Testis (tissue), 3 donors: Measurements from ENCODE around the gene BLVRA. TPM values are rescaled to one million over a fixed set of nuclear protein-coding genes. Genes with fewer than 3 reads are reported as not detected.

Source experiments
- DNase-seq: peaks from one replicate; pipeline ENCODE4 v3.0.0-alpha.2; 2019
- H3K27ac ChIP-seq, 2 donors: fragments of 200-600 bp; sonication (generic); one replicate each; pipeline ENCODE4 v1.5.1; 2019
- H3K27me3 ChIP-seq: fragments of 200-600 bp; sonication (generic); one replicate; pipeline ENCODE4 v1.5.1; 2019
- H3K36me3 ChIP-seq: fragments of 200-600 bp; sonication (generic); one replicate; pipeline ENCODE4 v1.5.1; 2017; ENCODE audit warnings: low read depth; ENCODE audit errors: missing control alignments
- H3K4me1 ChIP-seq: fragments of 200-600 bp; sonication (generic); one replicate; pipeline ENCODE4 v1.5.1; 2019
- H3K4me3 ChIP-seq, 2 donors: fragments of 200-600 bp; sonication (generic); one replicate each; pipeline ENCODE4 v1.5.1; 2017 to 2019
- H3K9me3 ChIP-seq: fragments of 200-600 bp; sonication (generic); one replicate; pipeline ENCODE4 v1.5.1; 2017
- CTCF ChIP-seq, 3 experiments: fragments of 450-650 bp in 2 of 3; fragments of 200-600 bp in 1 of 3; sonication (generic) in 1 of 3; IDR thresholded peaks; one replicate each; pipeline ENCODE4 v1.5.1; 2016 to 2019; ENCODE audit warnings: antibody characterized with exemption in 3 of 3, mild to moderate bottlenecking in 2 of 3, moderate library complexity in 1 of 3
- POLR2A ChIP-seq: fragments of 450-650 bp; IDR thresholded peaks from one replicate; pipeline ENCODE4 v1.6.1; 2017; ENCODE audit warnings: antibody characterized with exemption, mild to moderate bottlenecking, moderate library complexity
- WGBS, 2 donors: methylation state at CpG; one replicate each; pipeline ENCODE4 v1.1.5; 2018; 5-methylcytosine and 5-hydroxymethylcytosine counted together
- intact Hi-C: fragments of 100-400 bp; cut with DNase I; formaldehyde crosslinking; loops from one replicate; pipeline ENCODE4 v1.15.1; 2023; ENCODE audit warnings: low total_unique reads
- polyA plus RNA-seq: library from polyadenylated mRNA; stranded (reverse); fragments of 350-450 nt; fragmentation: Illumina TruSeq; extraction: RNeasy Lipid Tissue Mini Kit (QIAGEN cat#74804); gene quantifications from one replicate; pipeline ENCODE4 v1.2.3, GENCODE V29; 2014; ENCODE audit warnings: low read depth, low replicate concordance; ENCODE audit not compliant: insufficient read depth
- total RNA-seq, 2 donors: library from RNA; depleted of rRNA; stranded (reverse); fragments of >200 nt; gene quantifications; one replicate each; pipeline ENCODE4 v1.2.3, GENCODE V29; 2016

BLVRA gene
- total and polyA plus RNA-seq, 3 donors from 2014 or later = 16.8 to 33.7 (median 20.2) TPM

GRCh38 chr7:43757073-43757720 is 1.3 kb upstream of the BLVRA start:
- TF ChIP-seq POLR2A (no peak), CTCF (IDR thresholded peaks at IDR 0.05) (no peak)
- no peak for DNase-seq
- Histone ChIP-seq H3K27ac (no peak overlapping the region), H3K9me3 (no peaks in the 10 kb centered on the region), H3K36me3 (no peaks in the 10 kb centered on the region), H3K4me3 (no peak overlapping the region), H3K4me1 (no peaks in the 10 kb centered on the region), H3K27me3 (no peaks in the 10 kb centered on the region)
- intact Hi-C loops = no loop called here
- 78 to 81% methylated on average over 2 of the region's 2 CpGs for WGBS, 2 donors

GRCh38 chr7:43758822-43759683 is 573 bp downstream of the BLVRA start:
- no peak for DNase-seq
- Histone ChIP-seq H3K27ac (peak overlapping the region; percentile 9 to 82), H3K4me1 (peaks cover 3% of the 10 kb centered on the region), H3K9me3 (no peaks in the 10 kb centered on the region), H3K4me3 (peak overlapping the region; percentile 71 to 82), H3K27me3 (no peaks in the 10 kb centered on the region), H3K36me3 (no peaks in the 10 kb centered on the region)
- WGBS, 2 donors = 6 to 19% methylated on average over 11 to 56 of the region's 56 CpGs
- intact Hi-C loops = no loop called here
- TF ChIP-seq POLR2A (no peak), CTCF (IDR thresholded peaks at IDR 0.05) (no peak)

GRCh38 chr7:43760861-43761260 is 2.4 kb downstream of the BLVRA start:
- TF ChIP-seq CTCF (IDR thresholded peaks at IDR 0.05) (no peak), POLR2A (no peak)
- Histone ChIP-seq H3K27ac (no peak overlapping the region), H3K4me3 (no peak overlapping the region), H3K4me1 (peaks cover 3% of the 10 kb centered on the region), H3K27me3 (no peaks in the 10 kb centered on the region), H3K36me3 (no peaks in the 10 kb centered on the region), H3K9me3 (no peaks in the 10 kb centered on the region)
- no peak for DNase-seq
- 67 to 86% methylated on average over 5 of the region's 5 CpGs for WGBS, 2 donors
- intact Hi-C loops = no loop called here

- DNase-seq = no peak
- H3K36me3 ChIP-seq = no peaks in the 10 kb centered on the region
- H3K4me1 ChIP-seq = peaks cover 3% of the 10 kb centered on the region
- TF ChIP-seq CTCF (IDR thresholded peaks at IDR 0.05) (no peak), POLR2A (no peak)
- intact Hi-C loops = no loop called here
- H3K4me3 ChIP-seq = no peak overlapping the region
- peak overlapping the region in 1 of 2 donors; percentile 36 for H3K27ac ChIP-seq
- no peaks in the 10 kb centered on the region for H3K9me3 ChIP-seq
- no peaks in the 10 kb centered on the region for H3K27me3 ChIP-seq
- 71 to 78% methylated on average over 1 of the region's 1 CpG for WGBS, 2 donors
Measured at GRCh38 chr7:43761382-43761781, 2.9 kb downstream of the BLVRA start.
